DMS53 treated with DMSO at 0.1 percent for 48 hours (cell line): ENCODE results near the gene NUMB.
A peak's percentile ranks its signal among the peaks of the same experiment; 100 is the strongest.

Source experiments
- DNase-seq: peaks from one replicate; lab custom pipeline; 2025; ENCODE audit not compliant: unreplicated experiment; lab: John Stamatoyannopoulos, UW

NUMB gene

DNA sequence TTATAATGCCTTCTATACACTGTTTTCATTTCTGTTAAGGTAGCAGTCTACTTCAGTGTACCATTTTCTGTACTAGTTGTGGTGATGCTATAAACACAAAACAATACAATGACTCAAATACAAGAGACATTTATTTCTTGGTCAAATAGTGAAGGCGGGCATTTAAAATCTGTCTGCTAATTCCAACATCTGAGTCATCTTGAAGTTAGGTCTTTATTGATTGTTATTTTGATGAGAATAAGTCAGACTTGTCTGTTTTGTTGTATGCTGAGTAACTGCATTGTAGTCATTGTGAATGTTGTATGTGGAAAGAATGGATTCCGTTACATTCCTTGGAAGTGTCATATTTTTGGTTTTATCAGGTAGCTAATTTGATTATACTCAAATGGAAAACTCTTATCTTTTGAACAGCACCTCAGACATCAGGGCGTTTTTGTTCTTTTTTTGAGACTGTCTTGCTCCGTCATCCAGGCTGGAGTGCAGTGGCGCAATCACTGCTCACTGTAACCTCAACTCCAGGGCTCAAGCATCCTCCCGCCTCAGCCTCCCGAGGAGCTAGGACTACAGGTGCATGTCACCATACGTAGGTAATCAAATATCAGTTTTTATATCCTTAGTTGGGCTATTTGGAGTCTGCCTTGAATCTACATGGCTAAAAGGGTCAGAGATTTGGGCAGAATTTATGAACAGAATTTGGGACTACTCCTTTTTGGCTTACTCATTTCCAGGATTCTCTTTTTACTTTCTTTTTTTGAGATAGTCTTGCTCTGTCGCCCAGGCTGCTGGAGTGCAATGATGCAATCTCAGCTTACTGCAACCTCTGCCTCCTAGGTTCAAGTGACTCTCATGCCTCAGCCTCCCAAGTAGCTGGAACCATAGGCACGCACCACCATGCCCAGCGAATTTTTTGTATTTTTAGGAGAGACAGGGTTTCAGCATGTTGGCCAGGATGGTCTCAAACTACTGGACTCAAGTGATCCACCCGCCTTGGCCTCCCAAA is 164.3 kb downstream of the NUMB start:
- no peak for DNase-seq

DNA sequence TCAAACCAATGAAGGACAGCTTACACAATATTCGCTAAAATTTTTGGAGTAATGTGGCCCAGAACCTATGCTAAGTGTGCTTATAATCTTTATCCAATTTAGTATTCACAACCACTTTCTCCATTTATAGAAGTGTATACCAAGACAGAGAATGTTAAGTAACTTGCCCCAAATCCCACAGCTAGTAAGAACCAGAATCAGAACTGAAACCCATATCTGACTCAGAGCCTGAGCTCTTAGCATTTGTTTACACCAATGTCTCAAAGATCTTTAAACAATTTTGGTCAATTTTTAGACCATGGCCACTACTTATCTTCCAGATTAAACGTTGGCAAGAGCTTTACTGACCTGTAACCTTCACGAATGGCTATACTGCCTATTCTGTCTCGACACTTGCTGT is 168.1 kb downstream of the NUMB start:
- DNase-seq: no peak

DNA sequence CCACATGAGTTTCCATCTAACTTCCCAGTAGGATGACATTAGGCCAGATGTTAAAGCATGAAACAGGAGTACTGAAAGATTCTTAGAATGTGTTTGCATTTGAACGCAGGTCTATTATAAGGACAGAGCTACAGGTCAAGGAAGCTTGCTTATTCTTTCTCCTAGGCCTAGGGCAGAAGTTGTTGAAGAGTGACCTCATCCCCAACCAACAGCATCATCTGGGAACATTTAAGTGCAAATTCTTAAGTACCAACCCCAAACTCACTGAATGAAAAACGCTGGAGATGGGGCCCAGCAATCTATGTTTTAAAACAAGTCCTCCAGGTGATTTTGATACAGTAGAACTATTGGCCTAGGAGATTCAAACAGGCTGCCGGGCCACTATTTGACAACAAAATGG is 168.6 kb downstream of the NUMB start:
- DNase-seq: no peak

DNA sequence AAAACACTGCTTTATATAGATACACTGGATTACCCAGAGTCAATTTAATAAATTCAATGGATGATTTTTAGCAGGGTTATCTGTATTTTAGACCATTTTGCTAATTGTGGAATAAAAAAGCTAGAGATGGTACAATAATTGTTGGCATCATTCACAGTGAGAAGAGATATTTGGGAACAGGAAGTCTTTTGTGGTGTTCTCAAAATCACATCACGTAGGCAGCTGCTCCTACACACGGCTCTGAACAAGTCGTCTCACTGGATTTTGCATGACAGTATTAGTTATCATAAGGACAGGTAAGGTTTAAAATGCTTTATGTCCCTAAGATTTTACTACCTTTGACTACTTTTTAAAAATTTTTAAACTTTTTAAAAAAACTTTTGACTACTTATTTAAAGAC is 169.0 kb downstream of the NUMB start:
- no peak for DNase-seq

DNA sequence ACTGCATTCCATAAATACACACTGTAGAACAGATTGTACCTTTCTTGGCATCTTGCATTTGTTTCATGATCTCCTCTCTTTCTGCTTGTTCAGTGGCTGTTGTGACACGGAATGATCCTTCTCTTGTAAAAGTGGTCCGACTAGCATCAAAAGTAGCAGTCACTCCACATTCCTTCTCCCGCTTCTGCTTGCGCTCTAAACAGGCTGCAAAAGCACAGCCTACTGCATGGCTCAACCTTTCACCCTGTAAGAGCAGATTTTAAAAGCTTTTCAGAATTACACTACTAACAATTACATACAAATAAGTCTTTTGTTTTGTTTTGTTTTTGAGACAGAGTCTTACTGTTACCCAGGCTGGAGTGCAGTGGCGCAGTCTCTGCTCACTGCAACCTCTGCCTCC is 171.3 kb downstream of the NUMB start:
- no peak for DNase-seq

DNA sequence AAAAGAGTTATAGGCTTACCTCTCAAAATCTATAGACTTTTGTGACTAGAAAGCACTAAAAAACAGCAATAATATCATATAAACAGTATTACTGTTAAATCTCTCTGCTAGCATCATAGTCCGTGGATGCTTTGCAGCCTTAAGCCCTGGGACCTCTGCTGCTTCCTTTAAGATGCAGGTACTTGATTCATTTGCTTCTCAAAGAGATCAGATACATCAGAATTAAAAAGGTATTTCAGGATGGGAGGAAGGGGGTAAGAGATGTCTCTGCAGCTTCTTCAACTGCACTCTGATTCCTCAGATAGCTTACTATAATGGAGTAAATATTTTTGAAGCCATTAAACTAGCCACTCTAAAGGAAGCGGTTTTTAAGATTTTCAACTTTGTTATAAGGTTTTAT is 171.7 kb downstream of the NUMB start:
- no peak for DNase-seq

DNA sequence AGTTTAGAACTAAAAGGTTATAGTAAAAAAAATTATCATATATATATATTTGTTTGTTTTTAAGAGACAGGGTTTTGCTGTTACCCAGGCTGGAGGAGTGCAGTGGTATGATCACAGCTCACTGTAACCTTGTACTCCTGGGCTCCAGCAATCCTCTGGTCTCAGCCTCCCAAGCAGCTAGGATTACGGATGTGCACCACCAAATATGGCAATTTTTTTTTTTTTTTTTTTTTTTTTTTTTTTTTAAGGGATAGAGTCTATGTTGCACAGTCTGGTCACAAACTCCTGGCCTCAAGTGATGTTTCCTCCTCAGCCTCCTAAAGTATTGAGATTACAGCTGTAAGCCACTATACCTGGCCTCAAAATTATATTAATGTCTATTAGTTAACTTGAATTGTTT is 172.4 kb downstream of the NUMB start:
- DNase-seq: no peak

DNA sequence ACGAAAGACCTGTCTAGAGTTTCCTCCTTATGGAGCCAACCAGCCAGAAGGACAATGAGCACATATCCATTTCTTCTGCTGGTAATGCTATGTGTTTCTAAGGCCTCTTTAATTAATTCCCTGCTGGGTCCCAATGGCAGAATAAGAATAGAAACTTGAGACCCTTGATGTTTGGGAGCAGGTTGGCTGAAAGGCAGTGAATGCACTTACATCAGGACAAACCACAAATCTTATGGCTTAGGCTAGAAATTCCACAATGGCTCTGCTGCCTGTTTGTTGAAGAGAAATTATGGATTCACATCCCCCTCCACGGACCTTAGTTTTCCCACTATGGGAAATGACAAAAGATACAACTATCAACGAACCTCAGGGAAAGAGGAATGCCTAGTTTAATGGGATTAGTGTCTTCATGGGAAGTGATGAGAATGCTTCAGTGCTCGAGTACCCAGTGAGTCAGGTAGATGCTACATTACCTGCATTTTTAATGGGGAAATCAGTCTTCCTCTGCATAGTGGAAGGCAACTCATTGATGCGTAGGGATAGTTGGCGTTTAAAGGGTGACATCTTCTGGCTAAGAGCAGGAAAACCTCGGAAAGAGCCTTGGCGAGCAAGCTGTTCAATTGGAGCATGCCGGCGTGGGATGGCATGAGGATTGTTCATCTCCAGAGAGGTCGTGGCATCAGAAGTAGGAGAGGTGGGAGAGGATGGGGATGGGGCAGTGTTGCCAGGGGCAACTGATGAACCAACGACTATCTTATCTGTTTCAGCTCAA is 174.6 kb downstream of the NUMB start:
- no peak for DNase-seq

DNA sequence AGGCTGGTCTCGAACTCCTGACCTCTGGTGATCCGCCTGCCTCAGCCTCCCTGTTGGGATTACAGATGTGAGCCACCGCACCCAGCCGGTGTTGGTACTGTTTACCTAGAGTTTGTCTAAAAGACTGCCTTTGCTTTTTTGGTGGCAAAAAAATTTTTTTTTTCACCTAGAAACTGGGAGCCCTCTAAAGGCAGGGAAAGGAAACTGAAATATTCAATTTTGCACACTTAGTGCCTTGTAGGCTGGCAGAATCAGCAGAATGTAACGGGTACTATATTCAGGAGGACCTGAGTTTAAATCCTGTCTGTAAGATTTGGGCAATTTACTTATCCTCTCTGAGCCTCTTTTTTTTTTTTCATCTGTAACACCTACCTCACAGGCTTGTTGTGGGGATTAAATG is 177.4 kb downstream of the NUMB start:
- no peak for DNase-seq

DNA sequence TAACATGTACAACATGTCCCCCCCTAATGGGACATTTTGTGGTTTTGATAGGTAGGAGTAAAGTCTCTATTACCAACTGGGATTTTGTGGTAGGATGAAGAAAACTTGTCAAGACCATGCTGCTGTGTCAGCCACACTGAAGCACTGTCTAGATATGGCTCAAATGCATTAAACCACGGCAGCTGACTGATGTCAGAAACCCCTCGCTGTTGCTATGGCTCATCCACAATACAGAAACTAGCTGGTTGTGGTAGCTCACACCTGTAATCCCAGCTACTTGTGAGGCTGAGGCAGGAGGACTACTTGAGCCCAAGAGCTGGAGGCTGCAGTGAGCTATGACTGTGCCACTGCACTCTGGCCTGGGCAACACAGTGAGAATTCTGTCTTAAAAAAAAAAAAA is 181.0 kb downstream of the NUMB start:
- DNase-seq: no peak

DNA sequence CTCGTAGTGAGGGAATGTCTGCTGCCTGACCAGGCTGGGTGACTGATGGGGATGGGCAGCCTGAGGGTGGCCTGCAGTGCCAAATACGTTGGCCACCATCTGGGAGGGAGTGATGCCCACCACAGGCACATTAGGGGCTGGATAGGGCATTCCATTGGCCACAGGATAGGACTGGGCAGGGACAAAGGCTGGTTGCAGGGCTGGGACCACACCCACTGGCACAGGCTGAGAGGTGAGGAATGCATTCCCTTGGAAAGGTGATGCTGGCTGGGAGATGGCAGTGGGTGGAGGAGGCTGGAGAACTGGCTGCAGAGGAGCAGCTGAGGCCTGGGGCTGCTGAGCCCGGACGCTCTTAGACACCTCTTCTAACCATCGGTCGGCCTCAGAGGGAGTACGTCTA is 181.5 kb downstream of the NUMB start:
- no peak for DNase-seq

DNA sequence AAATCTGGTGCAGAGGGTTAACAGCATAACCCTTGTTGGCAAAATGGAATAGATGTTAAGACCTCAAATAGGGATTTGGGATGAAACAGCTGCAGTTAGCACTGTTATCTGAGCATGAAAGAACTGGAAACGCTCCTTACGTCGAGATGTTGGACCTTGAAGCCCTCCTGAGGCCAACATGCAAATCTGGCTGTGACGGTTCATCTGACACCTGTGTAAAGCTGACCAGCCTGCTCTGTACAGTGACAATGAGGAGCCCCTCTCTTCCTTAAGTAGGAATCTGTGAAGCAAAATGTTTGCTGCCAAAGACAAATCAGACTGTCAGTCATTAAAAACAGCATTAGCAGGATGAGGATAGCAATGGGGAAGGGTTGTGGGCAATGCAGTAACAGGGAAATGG is 184.5 kb downstream of the NUMB start:
- no peak for DNase-seq

DNA sequence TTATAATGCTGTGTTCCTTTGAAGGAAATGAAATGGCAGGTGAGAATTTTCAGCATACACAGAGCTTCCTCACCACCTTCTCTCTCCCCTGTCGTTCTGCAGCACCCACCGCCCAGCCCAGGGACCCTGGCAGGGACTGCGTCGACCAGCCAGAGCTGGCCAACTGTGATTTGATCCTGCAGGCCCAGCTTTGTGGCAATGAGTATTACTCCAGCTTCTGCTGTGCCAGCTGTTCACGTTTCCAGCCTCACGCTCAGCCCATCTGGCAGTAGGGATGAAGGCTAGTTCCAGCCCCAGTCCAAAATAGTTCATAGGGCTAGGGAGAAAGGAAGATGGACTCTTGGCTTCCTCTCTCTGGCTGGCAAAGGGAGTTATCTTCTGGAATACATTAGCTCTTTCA is 186.0 kb downstream of the NUMB start:
- no peak for DNase-seq

DNA sequence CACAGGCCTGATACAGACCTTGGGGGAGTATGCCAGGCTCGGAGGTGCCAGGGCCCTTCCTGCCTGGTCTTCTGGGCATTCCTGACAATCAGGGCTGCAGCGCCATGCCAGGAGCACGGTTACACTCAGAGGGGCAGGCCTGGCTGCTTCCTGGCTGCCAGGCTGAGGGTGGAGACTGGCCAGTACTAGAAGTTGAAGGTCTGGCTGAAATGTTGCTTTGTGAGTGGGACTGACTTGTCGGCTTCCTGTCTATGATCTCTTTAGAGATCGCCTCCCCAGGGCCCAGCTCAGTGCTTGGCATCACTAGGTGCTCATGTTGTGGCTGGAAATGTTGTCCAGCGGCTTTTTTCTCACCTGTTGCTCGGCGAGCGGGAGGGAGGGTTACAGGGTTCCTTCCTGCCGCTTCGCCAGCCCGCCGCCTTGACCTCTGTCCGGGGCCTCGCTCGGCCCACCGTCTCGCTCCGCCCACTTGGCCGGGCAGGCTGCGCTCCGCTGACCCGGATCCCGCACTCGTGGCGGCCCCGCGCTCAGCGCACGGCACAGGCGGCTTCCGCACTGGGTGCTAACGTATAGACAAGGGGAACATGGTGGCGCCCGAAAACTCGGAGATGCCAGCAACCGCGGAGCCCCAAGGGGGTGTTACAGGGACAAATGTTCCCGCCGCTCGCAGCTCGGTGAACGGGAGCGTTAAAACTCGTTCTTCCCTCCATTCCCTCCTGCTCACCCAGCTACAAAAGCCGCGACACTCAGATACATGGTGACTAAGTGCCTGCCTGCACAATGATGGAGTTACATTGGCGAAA is 188.4 kb downstream of the NUMB start:
- DNase-seq: peak; percentile 10

DNA sequence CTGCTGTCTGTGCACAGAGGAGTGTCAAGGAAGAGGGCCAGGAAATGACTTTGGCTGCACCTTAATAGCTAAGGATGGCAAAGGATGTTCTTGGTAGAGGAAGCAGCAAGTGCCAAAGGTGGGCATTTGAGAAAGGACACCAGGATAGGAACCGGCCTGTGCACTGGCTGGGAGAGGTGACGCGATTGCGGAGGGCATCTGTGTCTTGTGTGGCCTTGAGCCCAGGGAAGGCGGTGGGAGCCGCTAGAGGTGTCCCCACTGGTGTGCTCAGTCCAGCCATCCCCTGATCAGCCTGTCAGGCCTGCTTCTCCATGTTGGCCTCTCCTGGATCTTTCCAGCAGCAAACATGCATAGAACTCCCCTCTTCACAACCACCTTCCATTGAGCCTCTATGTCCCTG is 190.9 kb downstream of the NUMB start:
- no peak for DNase-seq

DNA sequence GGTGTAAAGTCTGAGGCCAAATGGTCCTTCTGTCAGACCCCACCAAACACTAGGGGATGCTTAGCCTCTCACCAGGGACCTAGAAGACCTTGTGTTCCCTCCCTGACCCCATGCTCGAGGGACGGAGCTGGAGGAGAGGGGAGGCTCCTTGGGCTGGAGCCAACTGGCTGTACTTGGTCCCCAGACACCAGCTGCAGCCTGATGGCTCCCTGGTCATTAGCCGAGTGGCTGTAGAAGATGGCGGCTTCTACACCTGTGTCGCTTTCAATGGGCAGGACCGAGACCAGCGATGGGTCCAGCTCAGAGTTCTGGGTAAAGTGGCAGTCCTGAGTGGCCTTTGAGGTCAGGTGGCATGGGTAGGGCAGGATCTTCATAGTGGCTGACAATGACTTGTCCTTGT is 192.0 kb downstream of the NUMB start:
- DNase-seq: no peak

DNA sequence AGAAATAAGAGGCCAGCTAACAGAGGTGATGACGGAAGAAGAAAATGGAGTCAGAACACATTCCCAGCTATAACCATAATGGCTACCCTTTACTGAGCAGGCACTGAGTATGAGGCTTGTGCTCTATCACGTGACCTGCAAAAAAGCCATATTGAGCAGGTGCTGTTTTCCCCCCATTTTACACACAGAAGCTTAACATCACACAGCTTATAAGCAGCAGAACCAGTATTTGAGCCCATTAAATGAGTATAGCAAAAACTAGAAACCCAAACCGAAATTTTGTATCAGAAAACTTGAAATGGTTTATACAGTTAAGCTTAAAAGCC is 192.7 kb downstream of the NUMB start:
- DNase-seq: no peak

DNA sequence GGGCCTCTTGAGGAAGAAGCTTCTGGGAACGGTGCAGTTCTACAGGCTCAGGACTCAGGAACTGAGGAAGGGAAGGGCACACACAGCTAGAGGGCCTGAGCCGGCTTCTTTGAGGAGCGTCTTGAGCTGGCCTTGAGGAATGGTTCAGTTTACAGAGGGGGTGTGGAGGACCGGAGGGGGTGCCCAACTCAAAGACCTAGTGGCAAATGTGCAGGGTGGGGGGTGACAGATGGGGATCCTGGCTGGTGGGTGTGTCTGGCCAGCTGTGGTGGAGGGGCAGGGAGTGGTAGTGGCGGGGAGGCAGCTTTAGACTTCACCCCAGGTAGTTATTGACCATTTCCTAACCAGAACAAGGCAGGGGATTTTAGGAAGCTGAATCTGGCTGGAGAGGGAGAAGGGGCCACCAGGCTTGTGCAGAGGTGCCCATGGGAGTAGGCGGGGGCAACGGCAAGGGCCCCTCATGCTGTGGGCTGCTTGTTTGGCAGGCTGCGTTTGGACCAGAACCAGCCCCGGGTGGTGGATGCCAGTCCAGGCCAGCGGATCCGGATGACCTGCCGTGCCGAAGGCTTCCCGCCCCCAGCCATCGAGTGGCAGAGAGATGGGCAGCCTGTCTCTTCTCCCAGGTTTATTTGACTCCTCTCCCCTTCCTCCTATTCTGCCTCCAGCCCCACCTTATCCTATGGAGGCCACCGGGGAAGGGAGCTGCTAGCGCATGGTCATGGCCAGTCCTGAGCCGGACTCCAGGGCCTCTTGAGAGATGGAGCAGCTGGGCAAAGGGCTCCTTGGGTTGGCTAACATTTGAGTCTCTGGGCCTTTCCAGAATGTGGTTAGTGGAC is 193.2 kb downstream of the NUMB start:
- DNase-seq: no peak

DNA sequence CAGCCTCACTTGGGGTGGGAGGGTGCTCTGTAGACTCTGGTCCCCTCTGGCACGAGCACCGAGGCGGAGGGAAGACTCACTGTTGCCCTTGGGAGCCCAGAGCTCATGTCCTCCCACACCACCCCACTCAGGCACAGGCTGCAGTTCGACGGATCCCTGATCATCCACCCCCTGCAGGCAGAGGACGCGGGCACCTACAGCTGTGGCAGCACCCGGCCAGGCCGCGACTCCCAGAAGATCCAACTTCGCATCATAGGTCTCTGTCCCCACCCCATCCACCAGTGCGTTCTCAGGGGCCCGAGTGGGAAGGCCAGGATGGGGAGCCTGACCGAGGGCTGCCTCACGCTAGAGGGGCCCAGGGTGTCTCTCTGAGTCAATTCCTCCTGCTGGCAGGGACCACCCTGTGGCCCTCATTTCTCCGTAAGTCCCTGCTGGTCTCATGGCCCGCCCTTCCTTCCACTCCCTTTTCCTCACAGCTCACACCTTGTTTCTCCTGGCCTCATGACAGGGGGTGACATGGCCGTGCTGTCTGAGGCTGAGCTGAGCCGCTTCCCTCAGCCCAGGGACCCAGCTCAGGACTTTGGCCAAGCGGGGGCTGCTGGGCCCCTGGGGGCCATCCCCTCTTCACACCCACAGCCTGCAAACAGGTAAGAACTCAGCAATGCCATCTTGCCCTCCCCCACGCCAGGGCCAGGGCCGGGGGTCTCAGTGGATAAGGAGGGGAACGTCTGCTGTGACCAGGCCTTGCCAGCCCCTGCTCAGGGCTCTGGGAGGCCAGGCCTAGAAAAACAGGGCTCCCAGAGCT is 194.1 kb downstream of the NUMB start:
- no peak for DNase-seq

DNA sequence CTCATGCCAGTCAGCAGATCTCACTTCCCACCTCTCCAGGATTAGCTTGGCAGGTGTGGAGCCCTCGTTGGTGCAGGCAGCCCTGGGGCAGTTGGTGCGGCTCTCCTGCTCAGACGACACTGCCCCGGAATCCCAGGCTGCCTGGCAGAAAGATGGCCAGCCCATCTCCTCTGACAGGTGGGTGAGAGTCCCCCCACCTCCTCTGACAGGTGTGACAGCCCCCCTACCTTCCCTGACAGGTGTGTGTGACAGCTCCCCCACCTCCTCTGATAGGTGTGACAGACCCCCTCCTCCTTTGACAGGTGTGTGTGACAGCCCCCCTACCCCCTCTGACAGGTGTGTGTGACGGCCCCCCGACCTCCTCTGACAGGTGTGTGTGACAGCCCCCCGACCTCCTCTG is 194.7 kb downstream of the NUMB start:
- DNase-seq: no peak
